ENCODE measurements around the gene NEURL4.

DNA sequence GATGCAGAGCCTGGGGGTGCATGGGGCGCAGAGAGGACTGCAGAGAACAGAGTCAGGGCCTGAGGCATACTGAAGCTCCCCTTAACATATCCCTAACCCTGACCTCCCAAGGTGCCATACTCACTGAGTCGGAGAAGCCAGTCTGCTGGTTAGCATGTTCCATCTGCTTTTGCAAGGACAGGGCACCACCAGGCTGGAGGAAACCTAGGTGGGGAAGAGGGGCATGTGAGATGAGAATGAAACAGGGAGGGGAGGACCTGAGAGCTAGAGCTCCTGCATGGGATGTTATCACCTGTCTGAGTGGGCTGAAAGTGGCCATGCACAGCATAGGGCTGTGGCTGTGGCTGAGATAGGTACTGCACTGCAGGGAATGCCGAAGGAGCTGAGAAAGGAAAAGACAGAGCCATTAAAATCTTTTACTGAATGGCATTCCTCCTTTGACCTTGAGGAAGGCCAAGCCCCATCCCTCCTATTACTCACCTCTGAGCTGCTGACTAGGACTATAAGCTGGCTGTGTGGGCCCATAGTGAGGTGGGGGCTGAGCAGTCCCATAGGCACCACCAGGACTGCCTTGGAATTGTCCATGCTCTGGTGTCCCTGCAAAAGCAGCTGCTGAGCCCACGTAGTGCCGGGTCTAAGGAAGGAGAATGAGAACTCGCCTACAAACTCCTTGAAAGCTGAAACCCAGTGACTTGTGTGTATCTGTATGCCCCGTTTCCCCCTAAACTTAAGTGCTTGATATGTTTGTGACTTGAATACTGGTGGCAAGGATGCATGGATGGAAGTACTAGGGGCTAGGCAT lies 15.8 kb downstream of the NEURL4 start:
- TF ChIP-seq, protein P1, sequence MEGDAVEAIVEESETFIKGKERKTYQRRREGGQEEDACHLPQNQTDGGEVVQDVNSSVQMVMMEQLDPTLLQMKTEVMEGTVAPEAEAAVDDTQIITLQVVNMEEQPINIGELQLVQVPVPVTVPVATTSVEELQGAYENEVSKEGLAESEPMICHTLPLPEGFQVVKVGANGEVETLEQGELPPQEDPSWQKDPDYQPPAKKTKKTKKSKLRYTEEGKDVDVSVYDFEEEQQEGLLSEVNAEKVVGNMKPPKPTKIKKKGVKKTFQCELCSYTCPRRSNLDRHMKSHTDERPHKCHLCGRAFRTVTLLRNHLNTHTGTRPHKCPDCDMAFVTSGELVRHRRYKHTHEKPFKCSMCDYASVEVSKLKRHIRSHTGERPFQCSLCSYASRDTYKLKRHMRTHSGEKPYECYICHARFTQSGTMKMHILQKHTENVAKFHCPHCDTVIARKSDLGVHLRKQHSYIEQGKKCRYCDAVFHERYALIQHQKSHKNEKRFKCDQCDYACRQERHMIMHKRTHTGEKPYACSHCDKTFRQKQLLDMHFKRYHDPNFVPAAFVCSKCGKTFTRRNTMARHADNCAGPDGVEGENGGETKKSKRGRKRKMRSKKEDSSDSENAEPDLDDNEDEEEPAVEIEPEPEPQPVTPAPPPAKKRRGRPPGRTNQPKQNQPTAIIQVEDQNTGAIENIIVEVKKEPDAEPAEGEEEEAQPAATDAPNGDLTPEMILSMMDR (IDR thresholded peaks at IDR 0.05; ENCODE audit: low read depth, low read length), result no peak
- no peak for TF ChIP-seq EZH2phosphoT487 (IDR thresholded peaks at IDR 0.05; ENCODE audit: low read depth)
